ENCODE data around the gene AFAP1. TPM values are rescaled to one million over a fixed set of nuclear protein-coding genes. Genes with fewer than 3 reads are reported as not detected.

Gene AFAP1
- polyA plus RNA-seq, 3 donors: not detected

- no peak overlapping the region for H3K9ac ChIP-seq (ENCODE audit: insufficient read depth, low read length, poor library complexity, severe bottlenecking)
Measured at GRCh38 chr4:7773401-7774180, 166.1 kb downstream of the AFAP1 start.

More at GRCh38 chr4:7773401-7774180, 166.1 kb downstream of the AFAP1 start:
- WGBS (ENCODE audit: insufficient coverage): 88% methylated on average over 24 of the region's 24 CpGs
- H3K36me3 ChIP-seq (replicated peaks in 1 of 2; ENCODE audit: control insufficient read depth in 1 of 2, insufficient read depth in 2 of 2, low read length in 2 of 2): peaks cover 0 to 5% of the 10 kb centered on the region in 2 donors
- no peaks in the 10 kb centered on the region for H3K4me1 ChIP-seq (ENCODE audit: control insufficient read depth in 1 of 2, insufficient read depth in 2 of 2, low read length in 2 of 2)
- intact Hi-C loops (cut with micrococcal nuclease): no loop called here
- H3K4me1 Mint-ChIP-seq: no peaks in the 10 kb centered on the region
- peaks cover 0 to 52% of the 10 kb centered on the region in 2 donors for H3K36me3 Mint-ChIP-seq
- no peak overlapping the region for H3K4me2 ChIP-seq (replicated peaks; ENCODE audit: extremely low read depth, low read length, poor library complexity, severe bottlenecking)
- no peaks in the 10 kb centered on the region for H3K79me2 ChIP-seq (ENCODE audit: insufficient read depth, low read length)
- H3K27ac ChIP-seq (ENCODE audit: low read depth in 1 of 2, low read length in 2 of 2): no peak overlapping the region
- no peak overlapping the region for H2AFZ ChIP-seq (ENCODE audit: insufficient read depth, low read depth, low read length, poor library complexity, severe bottlenecking)
- no peaks in the 10 kb centered on the region for H3K9me3 ChIP-seq (replicated peaks in 1 of 2; ENCODE audit: control insufficient read depth in 1 of 2, insufficient read depth in 1 of 2, low read length in 2 of 2)
- DNase-seq: no peak
- peaks cover 8 to 20% (median 10%) of the 10 kb centered on the region in 3 donors for H3K27me3 Mint-ChIP-seq (ENCODE audit: low read depth in 3 of 3)
- no peak overlapping the region for H3K4me3 ChIP-seq (replicated peaks in 1 of 3; ENCODE audit: low read depth in 2 of 3, low read length in 3 of 3)
- H3K9me3 Mint-ChIP-seq: peaks cover 0 to 4% (median 0%) of the 10 kb centered on the region in 7 donors
- H4K20me1 ChIP-seq (ENCODE audit: insufficient read depth, low read length): no peaks in the 10 kb centered on the region
- no peak overlapping the region for H3K27ac Mint-ChIP-seq
- TF ChIP-seq CTCF (IDR thresholded peaks at IDR 0.05): no peak
- H3K27me3 ChIP-seq (ENCODE audit: control insufficient read depth in 2 of 2, insufficient read depth in 2 of 2, low read length in 2 of 2): no peaks in the 10 kb centered on the region
- no peak overlapping the region for H3K4me3 Mint-ChIP-seq
